Mammary epithelial cell (primary cell): ENCODE results near the gene ZCCHC8.

Experiments used
- EZH2 ChIP-seq: IDR thresholded peaks from 2 replicates; pipeline ENCODE4 v1.6.1; 2012; ENCODE audit warnings: low read length, inconsistent platforms, borderline replicate concordance
- TF ChIP-seq, protein P1 (sequence below), 2 donors: IDR thresholded peaks in 1 of 2; conservative IDR thresholded peaks in 1 of 2; 2 replicates each; pipeline ENCODE4 v1.5.1; 2011 to 2012; ENCODE audit warnings: inconsistent platforms in 2 of 2, low read length in 2 of 2, mild to moderate bottlenecking in 2 of 2, control low read depth in 1 of 2, low read depth in 1 of 2; ENCODE audit not compliant: insufficient read depth in 1 of 2; ENCODE audit errors: extremely low read depth in 1 of 2

DNA sequence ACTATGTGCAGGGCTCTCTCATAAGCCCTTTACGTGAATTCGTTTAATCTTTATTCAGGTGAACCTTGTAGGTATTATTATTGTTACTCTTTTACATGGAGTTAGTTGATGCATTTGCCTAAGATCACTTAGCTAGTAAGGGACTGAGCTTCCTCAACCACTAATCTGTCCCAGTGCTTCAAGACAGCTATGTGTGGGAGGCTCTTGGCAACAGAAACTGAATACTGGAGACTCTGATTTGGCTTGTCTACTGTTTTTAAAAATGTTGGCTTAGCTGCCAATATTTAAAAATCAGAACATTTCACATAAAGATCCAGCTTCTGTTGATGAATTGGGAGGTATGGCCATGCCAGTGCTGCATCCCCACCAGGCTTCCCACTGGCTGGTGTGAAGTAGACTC, 33.1 kb upstream of the ZCCHC8 start:
- TF ChIP-seq EZH2 = no peak
- TF ChIP-seq, protein P1, sequence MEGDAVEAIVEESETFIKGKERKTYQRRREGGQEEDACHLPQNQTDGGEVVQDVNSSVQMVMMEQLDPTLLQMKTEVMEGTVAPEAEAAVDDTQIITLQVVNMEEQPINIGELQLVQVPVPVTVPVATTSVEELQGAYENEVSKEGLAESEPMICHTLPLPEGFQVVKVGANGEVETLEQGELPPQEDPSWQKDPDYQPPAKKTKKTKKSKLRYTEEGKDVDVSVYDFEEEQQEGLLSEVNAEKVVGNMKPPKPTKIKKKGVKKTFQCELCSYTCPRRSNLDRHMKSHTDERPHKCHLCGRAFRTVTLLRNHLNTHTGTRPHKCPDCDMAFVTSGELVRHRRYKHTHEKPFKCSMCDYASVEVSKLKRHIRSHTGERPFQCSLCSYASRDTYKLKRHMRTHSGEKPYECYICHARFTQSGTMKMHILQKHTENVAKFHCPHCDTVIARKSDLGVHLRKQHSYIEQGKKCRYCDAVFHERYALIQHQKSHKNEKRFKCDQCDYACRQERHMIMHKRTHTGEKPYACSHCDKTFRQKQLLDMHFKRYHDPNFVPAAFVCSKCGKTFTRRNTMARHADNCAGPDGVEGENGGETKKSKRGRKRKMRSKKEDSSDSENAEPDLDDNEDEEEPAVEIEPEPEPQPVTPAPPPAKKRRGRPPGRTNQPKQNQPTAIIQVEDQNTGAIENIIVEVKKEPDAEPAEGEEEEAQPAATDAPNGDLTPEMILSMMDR (conservative IDR thresholded peaks at IDR 0.05 in 1 of 2, IDR thresholded peaks at IDR 0.05 in 1 of 2; ENCODE audit: extremely low read depth in 1 of 2, insufficient read depth in 1 of 2, low read depth in 1 of 2, low read length in 2 of 2) = no peak
